ENCODE data around the gene PHLDA2.

PHLDA2 gene

GRCh38 chr11:2881981-2882375 lies 47.2 kb downstream of the PHLDA2 start:
- no peak for DNase-seq (ENCODE audit: low read depth)
- no peak overlapping the region for H3K4me3 ChIP-seq (ENCODE audit: control insufficient read depth, low read depth, low read length)
- no peak for TF ChIP-seq CTCF (conservative IDR thresholded peaks at IDR 0.05; ENCODE audit: control insufficient read depth, insufficient read depth, low read depth, low read length)

- no peak for TF ChIP-seq CTCF (conservative IDR thresholded peaks at IDR 0.05; ENCODE audit: control insufficient read depth, insufficient read depth, low read depth, low read length)
- no peak for DNase-seq (ENCODE audit: low read depth)
- no peak overlapping the region for H3K4me3 ChIP-seq (ENCODE audit: control insufficient read depth, low read depth, low read length)
Observed at GRCh38 chr11:2881076-2881980, 47.9 kb downstream of the PHLDA2 start.

DNA sequence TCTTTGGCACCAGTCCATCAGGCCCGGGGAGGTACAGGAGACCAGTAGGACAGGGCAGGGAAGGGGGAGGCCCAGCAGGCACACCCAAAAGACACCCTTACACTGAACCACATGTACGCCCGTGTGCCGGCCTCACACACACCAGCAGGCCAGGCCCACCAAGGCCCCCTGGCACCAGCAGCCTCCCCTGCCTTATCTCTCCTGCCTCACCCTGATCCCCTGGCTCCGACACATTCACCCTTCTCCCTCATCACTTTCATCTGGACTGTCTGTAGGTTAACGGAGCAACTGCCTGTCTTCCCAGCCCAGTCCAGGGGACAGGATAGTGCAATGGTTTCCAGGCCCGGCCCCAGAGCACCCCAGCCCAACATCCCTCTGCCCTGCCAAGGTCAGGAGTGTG lies 48.6 kb downstream of the PHLDA2 start:
- TF ChIP-seq CTCF (conservative IDR thresholded peaks at IDR 0.05; ENCODE audit: control insufficient read depth, insufficient read depth, low read depth, low read length), result no peak
- H3K4me3 ChIP-seq (ENCODE audit: control insufficient read depth, low read depth, low read length), result no peak overlapping the region
- no peak for DNase-seq (ENCODE audit: low read depth)

DNA sequence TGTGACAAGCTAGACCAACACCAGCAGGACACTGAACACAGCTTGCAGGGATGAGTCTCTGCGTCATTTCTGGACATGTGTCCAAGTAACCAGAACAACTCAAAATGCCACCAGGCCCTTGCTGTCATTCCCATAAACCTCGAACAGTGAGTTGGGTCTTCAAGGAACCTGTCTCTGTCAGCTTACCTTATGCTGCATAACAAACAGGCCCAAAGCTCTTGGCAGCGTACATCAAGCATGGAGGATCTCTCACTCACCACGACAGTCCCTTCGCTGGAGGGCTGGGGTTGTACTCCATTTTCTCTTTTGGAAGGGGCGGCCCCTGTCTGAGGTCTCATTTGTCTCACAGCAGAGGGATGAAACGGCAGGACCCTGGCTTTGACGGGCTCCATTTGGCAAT lies 50.4 kb downstream of the PHLDA2 start:
- no peak overlapping the region for H3K4me3 ChIP-seq (ENCODE audit: control insufficient read depth, low read depth, low read length)
- no peak for TF ChIP-seq CTCF (conservative IDR thresholded peaks at IDR 0.05; ENCODE audit: control insufficient read depth, insufficient read depth, low read depth, low read length)
- no peak for DNase-seq (ENCODE audit: low read depth)
